ENCODE measurements around the gene WDR90.
A peak's percentile ranks its signal among the peaks of the same experiment; 100 is the strongest.

WDR90 gene

GRCh38 chr16:661184-661821 is 12.1 kb downstream of the WDR90 start:
- no peak for DNase-seq

DNA sequence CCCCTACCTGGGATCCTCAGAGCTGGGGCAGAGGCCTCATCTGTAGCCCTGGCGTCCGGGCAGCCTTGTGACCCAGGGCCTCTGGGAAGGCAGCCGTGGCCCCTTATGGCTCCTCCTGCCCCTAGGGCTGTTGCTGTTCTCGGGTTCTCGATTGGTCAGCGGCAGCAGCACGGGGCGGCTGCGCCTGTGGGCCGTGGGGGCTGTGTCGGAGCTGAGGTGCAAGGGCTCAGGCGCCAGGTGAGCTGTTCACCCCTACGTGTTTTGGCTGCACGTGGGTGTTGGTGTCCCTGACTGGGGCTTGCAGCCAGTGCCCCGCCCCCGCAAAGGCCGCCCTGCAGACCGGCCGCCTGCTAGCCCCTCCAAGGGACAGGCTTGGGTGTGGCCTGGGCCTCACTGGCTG is 12.9 kb downstream of the WDR90 start:
- no peak for DNase-seq

DNA sequence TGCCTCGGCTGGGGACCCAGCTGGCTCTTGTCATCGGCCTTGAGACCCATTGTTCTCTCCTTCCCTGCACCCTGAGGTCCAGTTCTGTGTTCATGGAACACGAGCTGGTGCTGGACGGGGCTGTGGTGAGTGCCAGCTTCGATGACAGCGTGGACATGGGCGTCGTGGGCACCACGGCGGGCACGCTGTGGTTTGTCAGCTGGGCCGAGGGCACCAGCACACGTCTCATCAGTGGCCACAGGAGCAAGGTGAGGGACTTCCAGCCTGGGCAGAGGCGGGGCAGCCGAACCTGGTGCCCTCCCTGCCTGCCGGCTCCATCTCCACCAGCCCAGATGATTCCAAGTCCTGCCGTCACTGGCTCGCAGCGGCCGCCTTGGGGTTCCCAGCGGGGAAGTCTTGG is 13.4 kb downstream of the WDR90 start:
- no peak for DNase-seq

DNA sequence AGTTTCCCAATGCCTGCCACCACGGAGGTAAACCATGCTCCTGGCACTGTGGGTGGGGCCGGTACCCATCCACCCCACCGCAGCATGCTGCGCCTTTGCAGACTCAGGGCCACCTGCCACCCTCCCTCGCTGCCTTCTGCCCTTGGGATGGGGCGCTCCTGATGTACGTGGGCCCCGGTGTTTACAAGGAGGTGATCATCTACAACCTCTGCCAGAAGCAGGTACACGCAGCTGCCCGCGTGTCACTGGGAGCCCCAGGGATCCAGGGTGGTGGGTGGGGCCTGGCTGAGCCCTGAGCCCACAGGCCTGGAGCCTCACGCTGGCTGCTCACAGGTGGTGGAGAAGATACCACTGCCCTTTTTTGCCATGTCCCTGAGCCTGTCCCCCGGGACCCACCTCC is 17.4 kb downstream of the WDR90 start:
- DNase-seq, result no peak

GRCh38 chr16:667113-667779 is 18.1 kb downstream of the WDR90 start:
- no peak for DNase-seq

DNA sequence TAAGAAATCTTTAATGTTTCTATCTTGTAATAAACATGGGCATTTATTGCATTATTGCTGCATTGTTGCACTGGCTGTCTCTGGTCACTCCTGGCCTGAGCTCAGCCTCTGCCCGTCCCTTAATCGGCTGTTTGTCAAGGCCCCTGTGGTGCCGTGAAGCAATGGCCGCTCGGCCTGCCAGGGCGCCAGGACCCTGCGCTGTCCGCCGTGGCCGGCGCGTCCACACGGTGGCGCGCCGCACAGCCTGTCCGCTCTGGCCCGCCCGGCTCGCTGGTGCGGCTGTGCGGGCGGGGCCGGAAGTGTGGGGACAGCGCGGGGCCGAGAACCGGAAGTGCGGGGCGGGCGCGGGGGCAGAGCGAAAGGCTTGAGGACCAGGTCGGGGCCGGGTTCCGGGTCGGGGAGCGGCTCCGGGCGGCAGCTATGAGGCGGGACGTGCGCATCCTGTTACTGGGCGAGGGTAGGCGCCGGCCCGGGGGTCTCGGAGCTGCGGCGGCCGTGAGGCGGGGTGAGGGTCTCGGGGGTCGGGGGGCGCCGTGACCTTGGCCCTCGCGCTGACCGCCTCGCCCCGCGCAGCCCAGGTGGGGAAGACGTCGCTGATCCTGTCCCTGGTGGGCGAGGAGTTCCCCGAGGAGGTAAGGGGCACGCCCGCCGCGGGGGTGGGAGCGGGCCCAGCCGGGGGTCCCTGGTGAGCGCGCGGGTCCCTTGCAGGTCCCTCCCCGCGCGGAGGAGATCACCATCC is 18.8 kb downstream of the WDR90 start, which contains the start of gene RHOT2:
RHOT2 (plus strand) TSS at position 353 of the 739 bp plus-strand sequence; CDS start at position 421, 68 bp downstream.
- peak; percentile 78 for DNase-seq

DNA sequence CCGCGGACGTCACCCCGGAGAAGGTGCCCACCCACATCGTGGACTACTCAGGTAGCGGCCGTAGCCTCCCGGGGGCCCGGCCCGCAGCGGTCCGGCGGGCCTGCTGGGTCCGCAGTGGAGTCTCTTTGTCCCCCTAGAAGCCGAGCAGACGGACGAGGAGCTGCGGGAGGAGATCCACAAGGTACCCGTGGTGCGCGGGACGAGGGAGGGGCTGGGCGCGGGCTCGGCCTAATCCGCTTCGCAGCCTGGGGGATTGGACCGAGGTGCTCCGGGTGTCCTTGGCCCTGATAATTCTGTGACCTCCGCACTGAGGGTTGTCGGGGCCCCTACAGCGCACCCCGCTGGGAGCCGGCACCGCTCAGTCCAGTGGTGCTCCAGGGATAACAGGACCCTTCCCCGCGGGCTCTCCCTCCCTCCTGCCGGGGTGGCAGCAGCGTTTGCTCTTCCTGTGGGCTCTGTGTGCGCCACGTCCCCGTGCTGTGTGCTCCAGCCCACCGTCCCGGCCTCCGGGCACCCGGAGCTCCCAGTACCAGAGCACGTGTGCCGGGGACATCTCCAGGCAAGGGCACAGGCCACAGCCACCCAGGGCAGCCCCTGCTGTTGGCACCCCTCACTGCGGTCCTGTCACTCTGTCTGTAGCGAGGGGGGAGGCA is 19.5 kb downstream of the WDR90 start:
- DNase-seq, result no peak

GRCh38 chr16:669666-670065 is 20.5 kb downstream of the WDR90 start:
- no peak for DNase-seq

DNA sequence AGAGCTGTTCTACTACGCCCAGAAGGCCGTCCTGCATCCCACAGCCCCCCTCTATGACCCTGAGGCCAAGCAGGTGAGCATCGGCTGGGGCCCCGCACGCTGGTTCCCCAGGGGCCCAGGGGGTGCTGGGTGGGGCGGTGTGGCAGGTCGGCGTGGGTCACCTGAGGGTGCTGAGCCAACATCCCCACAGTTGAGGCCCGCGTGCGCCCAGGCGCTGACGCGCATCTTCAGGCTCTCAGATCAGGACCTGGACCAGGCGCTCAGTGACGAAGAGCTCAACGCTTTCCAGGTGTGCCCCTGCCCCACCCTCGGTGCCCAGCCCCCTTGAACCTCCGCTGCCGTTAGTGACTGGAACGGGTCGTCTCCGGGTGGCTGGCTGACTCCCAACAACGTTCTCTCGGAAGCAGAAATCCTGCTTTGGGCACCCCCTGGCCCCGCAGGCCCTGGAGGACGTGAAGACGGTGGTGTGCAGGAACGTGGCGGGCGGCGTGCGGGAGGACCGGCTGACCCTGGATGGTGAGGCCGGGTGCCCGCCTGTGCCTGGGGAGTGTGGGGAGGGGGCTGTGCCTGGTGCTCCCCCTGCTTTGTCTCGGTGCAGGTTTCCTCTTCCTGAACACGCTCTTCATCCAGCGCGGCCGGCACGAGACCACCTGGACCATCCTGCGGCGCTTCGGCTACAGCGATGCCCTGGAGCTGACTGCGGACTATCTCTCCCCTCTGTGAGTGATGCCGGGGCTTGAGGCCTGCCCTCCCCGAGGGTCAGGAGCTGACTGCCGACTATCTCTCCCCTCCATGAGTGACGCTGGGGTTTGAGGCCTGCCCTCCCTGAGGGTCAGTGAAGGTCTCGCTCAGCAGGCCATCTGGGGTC is 21.6 kb downstream of the WDR90 start:
- DNase-seq, result no peak

DNA sequence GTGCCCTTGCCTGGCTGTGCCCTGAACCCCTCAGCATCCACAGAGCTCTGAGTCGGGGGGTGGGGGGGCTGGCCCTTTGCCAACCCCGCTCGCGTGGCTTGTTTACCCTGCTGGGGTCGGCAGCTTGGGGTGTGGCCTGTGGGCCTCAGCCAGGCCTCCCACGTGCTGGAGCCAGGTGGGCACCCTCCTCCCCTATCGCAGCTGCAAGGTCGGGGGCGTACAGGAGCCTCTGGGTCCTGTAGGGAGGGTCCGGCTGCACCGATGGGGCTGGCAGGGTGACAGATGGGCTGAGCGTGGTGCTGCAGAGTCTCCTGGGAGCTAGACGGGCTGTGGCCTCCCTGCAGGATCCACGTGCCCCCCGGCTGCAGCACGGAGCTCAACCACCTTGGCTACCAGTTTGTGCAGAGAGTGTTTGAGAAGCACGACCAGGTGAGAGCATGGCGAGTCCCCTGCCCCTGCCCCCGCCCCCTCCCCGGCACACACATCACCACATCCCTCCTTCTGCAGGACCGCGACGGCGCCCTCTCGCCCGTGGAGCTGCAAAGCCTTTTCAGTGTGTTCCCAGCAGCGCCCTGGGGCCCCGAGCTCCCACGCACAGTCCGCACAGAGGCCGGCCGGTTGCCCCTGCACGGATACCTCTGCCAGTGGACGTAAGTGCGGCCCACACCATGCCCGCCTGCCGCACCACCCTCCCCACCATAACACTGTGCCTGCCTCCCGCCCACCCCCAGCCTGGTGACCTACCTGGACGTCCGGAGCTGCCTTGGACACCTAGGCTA is 22.4 kb downstream of the WDR90 start:
- no peak for DNase-seq

- no peak for DNase-seq
Measured at GRCh38 chr16:672371-672770, 23.2 kb downstream of the WDR90 start.

GRCh38 chr16:672851-673250 is 23.7 kb downstream of the WDR90 start:
- DNase-seq, result no peak

DNA sequence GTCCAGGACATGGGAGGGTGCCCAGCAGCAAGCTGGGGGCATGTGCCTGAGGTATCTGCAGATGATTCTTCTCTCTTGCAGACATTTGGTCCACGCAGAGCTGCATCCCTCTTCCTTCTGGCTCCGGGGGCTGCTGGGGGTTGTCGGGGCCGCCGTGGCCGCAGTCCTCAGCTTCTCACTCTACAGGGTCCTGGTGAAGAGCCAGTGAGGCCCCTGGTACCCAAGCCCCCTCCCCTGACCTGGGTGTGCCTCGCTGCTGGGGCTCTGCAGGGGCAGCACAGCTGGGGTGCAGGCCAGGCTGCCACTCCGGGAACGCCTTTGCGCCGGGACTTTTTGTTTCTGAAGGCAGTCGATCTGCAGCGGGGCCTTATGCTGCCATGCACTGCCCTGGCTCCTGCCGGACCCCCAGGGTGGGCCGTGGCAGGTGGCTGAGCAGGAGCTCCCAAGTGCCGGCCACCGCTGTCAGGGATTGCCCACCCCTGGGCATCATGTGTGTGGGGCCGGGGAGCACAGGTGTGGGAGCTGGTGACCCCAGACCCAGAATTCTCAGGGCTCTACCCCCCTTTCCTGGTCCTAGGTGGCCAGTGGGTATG is 24.3 kb downstream of the WDR90 start:
- no peak for DNase-seq

GRCh38 chr16:674214-674881 is 25.2 kb downstream of the WDR90 start:
- no peak for DNase-seq

DNA sequence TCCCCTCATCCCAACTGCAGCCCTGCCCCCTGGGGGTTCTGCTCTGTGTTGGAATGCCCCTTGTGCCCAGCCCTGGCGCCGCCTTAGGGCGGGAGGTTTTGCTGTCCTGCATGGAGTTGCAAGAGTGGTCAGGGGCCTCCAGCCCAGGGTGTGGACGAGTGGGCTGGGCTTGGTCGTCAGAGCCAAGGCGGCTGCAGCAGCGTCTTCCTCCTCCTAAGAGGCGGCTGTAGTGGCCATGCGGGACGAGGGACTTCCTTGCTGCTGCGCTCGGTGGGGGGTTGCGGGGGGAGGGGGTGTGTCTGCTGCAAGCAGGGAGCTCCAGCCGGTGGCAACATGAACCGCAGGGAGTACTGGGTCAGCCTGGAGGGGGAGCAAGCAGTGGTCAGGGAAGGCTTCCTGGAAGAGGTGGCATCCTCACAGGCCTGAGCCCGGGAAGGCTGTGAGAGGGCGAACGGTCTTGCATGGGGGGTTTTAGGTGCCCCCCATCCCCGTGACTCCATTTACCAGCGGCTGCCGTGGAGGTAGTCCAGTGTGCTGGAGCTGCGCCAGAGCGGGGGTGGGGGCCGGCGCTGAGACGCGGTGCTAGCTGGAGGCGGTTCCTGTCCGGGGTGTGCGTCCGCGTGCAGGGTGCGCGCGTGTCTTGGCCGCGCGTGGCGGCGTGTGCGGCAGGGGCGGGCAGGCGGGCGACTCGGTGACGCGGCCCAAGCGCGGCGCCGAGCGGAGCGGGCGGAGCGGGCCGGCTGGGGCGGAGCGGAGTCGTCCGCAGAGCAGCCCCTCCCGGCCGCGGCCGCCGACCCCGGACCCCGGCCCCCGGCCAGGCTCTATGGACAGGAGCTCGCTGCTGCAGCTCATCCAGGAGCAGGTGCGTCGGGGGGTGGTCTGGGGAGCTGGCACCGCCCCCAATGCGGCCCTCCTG is 26.1 kb downstream of the WDR90 start, which contains the start of gene RHBDL1:
RHBDL1 (plus strand) TSS at position 704 of the 916 bp plus-strand sequence; CDS start at position 824, 120 bp downstream.
- DNase-seq, result no peak

- DNase-seq, result no peak
Measured at GRCh38 chr16:675884-676564, 26.9 kb downstream of the WDR90 start.

DNA sequence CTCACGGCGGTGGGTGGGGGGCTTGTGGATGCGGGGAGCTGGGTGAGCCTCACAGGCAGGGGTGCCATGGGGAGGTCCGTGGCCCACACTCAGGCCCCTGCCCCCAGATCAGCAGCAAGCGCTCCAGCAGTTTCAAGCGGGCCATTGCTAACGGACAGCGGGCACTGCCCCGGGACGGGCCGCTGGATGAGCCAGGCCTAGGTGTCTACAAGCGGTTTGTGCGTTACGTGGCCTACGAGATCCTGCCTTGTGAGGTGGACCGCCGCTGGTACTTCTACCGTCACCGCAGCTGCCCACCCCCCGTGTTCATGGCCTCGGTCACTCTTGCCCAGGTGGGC is 27.4 kb downstream of the WDR90 start:
- DNase-seq, result no peak

DNA sequence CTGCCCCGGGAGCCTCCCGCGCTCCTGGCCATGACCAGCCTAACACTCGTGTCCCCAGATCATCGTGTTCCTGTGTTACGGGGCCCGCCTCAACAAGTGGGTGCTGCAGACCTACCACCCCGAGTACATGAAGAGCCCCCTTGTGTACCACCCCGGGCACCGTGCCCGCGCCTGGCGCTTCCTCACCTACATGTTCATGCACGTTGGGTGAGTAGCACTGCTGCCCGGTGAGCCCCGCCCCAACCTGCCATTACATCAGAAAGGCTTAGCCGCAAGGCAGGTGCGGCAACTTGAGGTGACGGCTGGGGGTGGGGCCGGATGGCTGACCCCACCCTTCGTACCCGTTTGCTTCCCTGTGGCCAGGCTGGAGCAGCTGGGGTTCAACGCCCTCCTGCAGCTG is 27.7 kb downstream of the WDR90 start:
- peak; percentile 49 for DNase-seq

Data from NCI-H2029 (cell line).